GM19324 (cell line): ENCODE results near the gene XPOT.
A peak's percentile ranks its signal among the peaks of the same experiment; 100 is the strongest.

ENCODE experiments used
- ATAC-seq: cut with Tn5 transposase; IDR thresholded peaks from one replicate; pipeline ENCODE4 v1.9.1; 2021; ENCODE audit warnings: mild to moderate bottlenecking, moderate library complexity; ENCODE audit not compliant: unreplicated experiment, low FRiP score

The XPOT gene

DNA sequence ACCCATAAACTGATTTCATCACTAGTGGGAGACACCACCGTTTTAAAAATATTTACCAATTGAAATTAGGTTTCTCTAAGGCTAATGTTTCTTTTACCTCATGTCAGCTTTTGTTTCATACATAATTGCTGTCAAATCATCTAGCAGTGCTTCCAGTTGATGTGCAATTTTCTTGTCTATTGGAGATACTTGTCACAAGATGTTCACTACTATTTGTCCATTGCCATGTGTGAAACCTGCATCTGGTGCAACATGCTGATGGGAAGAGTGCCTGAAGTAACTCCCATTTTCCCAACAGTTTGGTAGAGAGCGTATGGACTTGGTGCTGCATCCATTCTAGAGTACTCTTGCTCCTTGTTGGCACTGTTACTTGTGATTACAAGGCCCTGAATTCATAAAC is 9.7 kb downstream of the XPOT start:
- no peak for ATAC-seq

DNA sequence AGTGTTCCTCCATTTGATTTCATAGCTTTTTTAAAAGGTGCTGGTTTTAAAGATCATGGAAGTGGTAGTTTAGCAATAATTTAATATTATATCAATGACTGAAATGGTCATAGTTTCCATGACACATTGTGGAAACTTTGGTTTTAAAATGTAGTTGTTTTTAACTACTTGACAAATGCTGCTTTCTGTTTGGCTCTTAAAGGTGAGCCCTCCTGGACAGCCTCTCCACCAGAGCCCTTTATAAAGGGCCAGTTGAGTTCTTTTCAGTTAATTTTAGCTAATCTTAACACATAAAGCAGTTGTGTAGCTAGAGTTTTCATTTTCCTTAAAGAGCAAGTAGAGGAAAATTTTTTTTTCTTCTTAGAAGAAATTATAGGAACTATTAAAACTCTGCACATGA is 14.0 kb downstream of the XPOT start:
- ATAC-seq: no peak

DNA sequence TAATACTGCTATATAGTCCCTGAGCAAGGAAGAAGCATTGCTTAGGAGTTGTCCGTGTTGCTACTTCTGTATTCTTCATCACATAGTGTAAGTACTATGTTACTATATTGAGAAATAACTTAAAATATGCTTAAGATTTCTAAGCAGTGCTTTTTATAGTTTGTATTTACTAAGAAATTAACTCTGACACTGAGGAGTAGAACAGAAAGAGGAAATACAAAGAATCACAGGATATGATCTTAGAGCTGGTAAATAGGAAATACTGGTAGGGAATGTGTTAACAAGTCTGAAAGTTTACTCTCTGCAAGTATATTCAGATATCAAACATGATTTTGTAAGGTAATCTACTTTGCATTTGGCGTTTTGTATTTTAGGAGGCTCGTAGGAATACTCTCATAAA is 15.5 kb downstream of the XPOT start:
- ATAC-seq: no peak

DNA sequence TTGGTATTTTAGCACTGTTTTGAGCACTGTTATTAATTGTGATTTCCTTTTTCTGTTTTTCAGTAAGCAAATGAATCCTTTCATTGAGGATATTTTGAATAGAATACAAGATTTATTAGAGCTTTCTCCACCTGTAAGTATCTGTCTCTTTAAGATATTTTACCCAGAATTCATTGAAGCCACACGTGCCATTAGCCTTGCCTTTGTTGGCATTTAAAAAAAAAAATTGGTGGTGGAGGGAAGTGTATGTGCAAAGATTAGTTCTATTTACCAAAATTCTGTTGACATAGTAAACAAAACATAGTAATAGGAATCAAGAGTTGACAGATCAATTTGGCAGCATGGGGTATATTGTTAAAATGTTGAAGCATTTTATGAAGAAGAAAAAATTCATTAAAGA is 23.8 kb downstream of the XPOT start:
- ATAC-seq: no peak

DNA sequence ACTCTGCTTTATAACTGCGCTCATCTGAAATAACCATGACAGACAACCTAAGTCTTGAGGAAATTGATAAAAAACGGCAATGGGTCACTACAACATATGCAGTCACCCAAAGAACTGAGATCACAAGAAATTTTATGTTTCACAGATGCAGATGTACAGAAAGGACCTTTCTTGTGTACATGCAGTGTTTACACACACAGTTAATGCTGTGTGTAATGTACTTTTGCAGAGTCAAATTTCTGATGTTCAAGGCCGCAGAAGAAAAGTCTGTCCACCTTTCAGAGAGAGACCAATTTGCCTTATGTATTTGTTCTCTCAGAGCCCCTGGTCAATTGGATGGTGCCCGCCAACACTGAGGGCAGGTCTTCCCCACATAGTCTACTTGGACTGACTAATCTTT is 24.8 kb downstream of the XPOT start:
- ATAC-seq: no peak

DNA sequence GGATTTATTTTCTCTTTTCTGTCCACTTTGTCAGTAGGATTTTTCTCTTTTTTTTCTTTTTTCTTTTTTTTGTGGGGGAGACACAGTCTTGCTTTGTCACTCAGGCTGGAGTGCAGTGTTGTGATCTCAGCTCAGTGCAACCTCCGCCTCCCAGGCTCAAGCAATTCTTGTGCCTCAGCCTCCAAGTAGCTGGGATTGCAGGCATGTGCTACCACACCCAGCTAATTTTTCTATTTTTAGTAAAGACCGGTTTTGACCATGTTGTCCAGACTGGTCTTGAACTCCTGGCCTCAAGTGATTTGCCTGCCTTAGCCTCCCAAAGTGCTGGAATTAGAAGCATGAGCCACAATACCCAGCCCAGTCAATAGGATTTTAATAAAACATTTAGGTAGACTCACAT is 26.7 kb downstream of the XPOT start:
- ATAC-seq: no peak

DNA sequence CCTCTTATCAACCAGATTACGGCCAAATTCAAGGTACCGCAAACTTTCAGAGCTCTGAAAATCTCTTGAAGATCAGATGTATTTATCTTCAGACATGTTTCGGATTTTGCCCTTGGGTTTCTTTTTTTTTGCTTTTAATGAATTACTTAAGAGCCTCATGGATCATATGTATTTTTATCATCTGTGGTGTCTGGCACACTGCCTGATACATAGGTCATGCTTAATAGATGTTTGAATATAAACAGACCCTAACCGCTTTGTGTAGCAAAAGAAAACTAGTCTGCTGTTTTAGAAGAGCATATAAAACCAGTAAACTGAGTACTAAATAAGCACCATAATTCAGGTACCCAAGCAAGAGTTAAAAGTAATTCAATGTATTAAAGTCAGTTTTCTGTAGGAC is 27.6 kb downstream of the XPOT start:
- no peak for ATAC-seq

DNA sequence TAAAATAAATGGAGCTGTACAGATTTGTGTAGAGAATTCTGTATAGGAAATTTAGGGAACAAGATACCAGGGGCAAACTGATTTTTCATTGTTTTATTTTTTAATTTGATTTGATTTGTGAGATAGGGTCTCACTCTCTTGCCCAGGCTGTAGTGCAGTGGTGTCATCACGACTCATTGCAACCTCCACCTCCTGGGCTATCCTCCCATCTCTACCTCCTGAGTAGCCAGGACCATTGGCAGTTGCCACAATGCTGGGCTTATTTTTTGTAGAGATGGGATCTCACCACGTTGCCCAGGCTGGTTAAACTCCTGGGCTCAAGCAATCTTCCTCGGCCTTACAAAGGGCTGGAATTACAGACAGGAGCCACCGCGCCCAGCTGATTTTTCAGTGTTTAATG is 29.7 kb downstream of the XPOT start:
- no peak for ATAC-seq

DNA sequence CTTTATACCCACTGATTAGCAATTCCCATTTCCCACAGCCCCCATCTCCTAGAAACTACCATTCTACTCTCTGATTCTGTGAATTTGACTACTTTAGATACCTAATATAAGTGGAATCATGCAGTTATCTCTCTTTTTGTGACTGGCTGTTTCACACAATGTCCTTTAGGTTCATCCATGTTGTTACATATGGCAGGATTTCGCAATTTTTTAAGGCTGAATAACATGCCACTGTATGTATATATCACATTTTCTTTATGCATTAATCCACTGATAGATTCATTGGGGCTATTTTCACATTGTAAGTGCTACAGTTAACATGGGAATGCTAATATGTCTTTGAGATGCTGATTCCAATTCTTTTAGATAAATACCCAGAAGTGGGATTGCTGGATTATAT is 35.9 kb downstream of the XPOT start:
- no peak for ATAC-seq

DNA sequence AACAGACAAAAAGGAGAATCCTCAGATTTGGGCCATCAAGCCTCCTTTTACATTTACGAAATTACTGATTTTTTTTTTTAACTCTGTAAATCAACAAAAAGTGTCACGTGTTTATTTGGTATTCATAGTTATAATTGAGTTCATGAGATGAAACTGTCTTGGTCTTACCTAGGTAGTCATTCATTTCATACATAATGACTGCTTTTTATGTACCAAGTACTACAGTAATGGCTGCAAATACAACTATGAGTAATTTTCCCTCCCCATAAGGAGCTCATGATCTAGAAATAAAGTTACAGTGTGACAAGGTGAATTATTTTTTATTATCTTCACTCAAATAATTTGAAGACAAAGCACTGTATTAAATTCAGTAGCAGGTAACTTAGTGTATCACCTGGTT is 41.3 kb downstream of the XPOT start:
- no peak for ATAC-seq

DNA sequence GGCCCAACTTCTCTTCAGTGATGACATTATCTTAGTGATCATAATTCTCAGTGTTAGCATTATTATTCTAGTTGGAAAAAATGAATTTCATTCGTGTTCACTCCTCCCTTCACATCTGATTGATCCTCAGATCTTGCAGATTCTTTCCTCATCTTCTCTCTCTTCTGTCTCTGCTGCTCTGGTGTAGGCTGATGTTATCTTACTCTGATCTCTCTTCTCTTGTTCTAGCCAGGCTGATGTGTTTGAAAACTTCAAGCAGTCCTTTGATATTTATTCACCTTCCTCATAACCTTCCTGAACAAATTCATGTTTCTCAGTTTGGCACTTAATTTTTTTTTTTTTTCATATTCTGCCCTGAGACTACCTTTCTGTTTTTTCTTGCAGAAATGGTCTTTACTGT is 42.1 kb downstream of the XPOT start:
- ATAC-seq: no peak

DNA sequence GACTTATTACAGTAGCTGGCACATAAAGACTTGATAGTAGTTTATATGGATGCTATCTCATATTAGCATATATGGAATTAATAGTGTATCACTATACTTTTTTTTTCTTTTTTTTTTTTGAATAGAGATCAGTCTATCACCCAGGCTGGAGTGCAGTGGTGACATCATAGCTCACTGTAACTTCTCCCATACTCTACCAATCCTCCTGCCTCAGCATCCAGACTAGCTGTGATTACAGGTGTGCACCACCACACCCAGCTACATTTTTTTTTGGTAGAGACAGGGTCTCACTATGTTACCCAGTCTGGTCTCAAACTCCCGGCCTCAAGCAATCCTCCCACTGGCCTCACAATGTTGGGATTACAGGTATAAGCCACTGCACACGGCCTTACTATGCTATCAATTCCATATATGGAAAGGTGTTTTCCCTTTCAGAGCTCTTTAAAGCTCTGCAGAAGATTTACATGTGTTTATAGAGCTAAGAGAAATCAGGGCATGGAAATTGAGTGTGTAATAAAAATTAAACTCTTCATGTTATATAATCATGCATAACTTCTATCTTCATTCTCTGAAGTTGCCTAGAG is 46.0 kb downstream of the XPOT start:
- ATAC-seq: no peak

DNA sequence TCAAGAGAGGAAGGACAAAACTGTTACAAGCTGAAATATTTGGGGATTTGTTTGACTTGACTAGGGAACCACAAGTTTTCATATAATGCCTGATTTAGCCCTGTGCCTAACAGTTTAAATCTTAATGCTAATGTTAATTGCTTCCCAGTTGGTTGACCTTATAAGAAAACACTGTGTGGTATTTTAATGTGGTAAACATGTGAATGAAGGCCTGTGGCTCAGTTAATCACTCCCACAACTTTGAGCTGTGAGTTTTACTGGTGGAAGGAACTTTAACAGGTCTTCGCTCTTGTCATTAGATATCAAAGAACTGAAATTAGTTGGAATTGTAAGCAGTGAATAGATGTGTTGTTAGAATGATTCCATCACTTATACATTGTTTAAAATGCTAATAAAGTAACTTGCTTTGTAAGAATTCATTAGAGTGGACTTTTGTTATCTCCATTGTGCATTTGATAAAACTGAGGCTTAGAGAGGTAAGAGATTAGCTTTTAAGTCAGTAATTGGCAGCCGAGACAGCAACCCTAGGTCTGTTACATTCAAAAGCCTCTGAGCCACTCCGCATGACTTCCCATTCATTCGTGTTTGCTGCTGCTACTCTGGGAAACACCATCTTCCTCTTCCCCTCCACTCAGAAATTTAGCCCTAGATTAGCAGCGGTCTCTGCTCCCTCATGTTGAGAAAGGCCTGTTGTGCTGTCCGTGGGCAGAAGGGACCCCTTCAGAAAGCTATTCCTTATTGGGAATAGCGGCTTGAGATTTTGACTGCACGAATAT is 46.7 kb downstream of the XPOT start:
- ATAC-seq: no peak

DNA sequence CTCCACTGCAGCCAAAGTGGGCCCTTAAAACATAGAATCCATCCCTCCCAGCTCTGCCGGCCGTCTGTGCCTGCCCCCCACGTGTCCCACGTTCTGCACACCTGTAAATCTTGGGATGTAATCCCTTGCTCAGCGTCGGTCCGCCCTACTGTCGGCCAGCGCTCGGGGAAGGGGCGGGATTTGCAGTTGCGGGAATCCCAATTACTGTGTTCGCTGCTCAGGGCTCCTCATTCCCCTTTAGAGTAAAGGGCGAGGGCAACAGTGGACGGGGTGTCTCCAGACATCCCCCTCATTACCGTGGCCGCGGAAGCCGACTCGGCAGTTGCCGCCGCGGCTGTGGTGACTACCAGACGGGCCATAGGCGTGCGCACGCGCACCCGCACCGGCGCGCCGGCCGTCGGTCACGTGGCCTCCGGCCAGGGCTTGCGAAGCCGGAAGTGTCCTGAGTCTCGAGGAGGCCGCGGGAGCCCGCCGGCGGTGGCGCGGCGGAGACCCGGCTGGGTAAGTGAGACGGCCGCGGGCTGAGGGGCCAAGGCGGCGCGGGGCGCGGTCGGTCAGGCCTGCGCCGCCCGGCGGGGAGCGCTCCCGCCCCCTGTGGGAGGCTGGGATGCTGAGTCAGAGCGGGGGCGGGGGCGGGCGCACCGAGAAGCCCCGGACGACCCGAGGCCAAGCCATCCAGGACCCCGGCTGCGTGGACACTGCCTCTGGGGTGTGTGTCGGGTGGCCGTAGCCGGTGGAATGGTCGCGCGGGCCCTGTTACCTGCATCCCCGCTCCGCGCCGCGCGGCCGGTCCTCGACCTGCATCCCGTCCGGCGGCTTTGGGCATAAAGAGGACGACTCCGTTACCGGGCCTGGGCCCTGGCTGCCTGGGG is 47.7 kb downstream of the XPOT start, which contains the start of gene TBK1:
TSS of gene TBK1 (plus strand) at position 434 of the 872 bp plus-strand sequence. CDS start 3,751 bp downstream, outside the sequence.
- peak; percentile 97 for ATAC-seq

DNA sequence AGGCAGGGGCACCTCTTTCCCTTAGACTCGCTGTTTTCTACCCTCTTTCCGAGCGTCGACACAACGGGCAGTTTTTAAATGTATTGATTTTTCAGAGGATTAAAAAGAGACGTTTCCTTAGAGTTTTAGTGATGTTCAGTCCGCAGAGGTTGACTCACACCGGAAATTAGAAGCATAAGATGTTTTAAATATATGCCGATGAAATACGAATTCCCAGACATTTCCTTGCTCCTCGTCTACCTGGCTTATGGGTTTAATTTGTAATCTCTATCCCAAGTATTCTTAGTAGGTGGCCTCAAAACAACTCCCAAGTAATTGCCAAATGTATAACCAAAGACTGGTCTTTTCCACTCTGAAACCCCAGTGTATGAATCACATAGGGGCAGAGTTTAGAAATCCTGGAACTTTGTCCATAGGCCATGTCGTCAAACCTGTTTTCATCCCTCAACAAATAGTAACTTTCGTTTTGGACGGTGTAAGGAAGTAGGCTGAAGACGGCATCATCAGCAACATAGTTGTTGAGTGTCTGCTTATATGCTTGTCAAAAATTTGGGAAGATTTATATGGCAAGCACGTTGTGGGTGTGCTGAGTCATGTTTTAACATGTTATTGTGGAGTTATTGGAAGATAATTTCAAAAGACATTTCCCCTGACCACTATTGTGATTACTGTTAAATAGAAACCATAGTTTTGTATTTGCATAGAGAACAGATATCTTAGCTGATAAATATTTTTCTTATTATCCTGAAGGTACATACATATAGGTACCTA is 48.6 kb downstream of the XPOT start:
- ATAC-seq: no peak

DNA sequence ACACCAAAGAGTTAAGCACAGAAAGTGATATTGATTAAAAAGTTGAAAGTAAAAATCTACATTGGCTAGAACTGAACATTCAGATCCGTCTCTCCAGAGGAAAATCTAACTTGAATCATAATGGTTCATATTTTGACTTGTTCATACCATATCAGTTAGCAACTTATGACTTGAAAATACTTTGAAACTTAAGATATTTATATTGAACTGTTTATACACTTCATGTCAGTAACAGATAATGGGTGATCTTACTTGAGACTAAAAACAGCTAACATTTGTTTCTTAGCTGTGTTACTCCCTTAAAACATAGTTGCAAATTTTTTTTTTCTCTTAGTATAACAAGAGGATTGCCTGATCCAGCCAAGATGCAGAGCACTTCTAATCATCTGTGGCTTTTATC is 51.3 kb downstream of the XPOT start:
- no peak for ATAC-seq

DNA sequence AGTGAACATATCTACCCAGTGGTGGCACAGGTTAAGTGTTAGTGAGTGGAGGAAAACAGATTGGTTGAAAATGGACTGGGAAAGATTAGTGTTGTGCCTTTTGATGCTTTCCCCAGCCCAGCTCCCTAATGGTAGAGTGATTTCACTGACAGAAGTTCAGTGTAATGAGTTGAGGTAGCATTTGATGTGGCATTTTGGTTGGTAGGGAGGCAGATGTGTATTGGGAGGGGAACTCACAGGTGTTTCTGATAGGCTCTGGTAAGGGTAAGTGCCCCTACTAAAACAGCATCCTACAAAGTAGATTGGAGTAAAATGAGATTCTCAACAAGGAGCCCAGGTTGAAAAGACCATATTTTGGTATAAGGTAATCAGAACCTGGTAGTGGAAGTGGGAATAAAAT is 51.9 kb downstream of the XPOT start:
- no peak for ATAC-seq

DNA sequence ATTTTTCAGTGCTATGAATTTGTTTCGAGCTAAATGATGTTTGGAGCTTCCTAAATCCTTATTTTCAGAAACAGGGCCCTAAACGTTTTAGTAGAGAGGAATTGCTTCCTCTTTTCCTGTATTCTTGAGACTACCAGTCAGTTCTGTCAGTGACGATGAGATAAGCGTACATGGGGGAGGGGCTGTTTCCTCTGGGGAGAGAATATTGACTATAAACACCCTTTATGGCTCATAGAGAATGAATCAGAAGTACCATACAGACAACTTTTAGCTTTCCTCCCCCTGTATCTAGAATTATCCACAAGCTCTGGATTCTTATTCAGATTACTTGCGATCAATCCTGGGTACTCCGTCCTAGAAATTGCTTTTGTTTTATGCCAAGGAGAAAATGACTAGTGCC is 52.8 kb downstream of the XPOT start:
- no peak for ATAC-seq

DNA sequence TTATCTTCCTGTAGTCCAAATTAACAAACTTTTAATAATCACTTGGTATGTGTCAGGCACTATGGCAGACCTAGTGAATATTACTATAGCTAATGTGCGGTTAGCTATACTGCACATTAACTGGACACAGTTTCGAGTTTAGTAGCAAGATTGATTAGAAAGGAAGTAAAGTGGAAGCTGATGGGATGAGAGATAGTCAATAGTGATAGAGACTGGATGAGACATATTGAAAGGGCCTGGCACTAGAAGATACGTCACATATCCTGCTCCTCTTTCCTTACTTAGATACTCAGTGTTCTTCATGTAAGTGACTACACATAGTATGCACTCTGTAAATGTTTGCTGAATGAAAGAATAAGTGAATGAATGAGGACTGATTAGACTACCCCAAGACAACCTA is 53.3 kb downstream of the XPOT start:
- no peak for ATAC-seq

DNA sequence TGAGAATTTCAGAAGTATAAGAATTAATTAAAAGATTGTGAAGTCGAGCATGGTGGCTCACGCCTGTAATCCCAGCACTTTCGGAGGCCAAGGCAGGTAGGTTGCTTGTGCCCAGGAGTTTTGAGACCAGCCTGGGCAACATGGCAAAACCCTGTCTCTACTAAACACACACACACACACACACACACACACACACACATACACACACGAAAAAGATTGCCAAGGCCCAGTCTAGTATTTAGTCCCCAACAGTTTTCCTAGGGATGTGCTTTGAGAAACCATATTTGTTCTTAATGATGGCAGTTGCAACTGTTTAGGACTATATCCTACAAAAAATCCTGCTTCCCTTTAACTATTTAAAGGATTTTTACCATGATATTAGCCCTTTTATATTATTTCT is 53.7 kb downstream of the XPOT start:
- no peak for ATAC-seq

DNA sequence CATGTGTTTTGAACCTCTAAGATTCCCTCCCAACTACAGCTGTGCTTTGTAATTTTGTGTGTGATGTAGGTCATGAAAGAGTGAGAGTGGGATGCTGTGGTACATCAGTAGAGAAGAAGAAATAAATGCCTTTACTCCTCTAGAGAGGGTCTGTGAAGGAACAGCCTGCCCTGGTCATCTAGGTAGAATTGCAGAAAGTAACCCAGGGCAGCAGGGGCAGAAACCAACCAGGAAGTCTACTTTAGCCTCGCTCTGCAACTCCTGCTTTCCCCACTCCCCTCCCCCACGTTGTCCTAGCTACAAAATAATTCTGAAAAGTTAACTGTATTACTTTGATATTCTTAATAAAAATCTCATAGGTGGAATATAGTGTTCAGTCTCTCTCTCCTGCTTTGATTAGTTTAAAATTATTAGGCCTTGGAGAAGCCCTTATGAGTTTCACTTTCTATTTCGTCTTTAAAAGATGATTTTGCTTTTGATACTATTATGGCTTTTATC is 55.3 kb downstream of the XPOT start:
- peak; percentile 64 for ATAC-seq
